IPS-18a (cell line): ENCODE results near the gene ATN1.

Experiments
- H3K27ac ChIP-seq: one replicate; pipeline ENCODE4 v1.5.1; 2013; ENCODE audit warnings: low read length
- H3K27me3 ChIP-seq: one replicate; pipeline ENCODE4 v1.6.1; 2013; ENCODE audit warnings: mild to moderate bottlenecking, low read length; ENCODE audit not compliant: control insufficient read depth, insufficient read depth
- H3K36me3 ChIP-seq: one replicate; pipeline ENCODE4 v1.6.1; 2013; ENCODE audit warnings: low read depth, low read length; ENCODE audit not compliant: control insufficient read depth
- H3K4me1 ChIP-seq: one replicate; pipeline ENCODE4 v1.6.1; 2013; ENCODE audit warnings: low read depth, low read length; ENCODE audit not compliant: control insufficient read depth
- H3K4me3 ChIP-seq: one replicate; pipeline ENCODE4 v1.5.1; 2013; ENCODE audit warnings: low read length
- H3K9ac ChIP-seq: one replicate; pipeline ENCODE4 v1.6.1; 2013; ENCODE audit warnings: mild to moderate bottlenecking, low read length, moderate library complexity
- H3K9me3 ChIP-seq: one replicate; pipeline ENCODE4 v1.6.1; 2013; ENCODE audit warnings: low read depth, low read length; ENCODE audit not compliant: control insufficient read depth

ATN1 gene

DNA sequence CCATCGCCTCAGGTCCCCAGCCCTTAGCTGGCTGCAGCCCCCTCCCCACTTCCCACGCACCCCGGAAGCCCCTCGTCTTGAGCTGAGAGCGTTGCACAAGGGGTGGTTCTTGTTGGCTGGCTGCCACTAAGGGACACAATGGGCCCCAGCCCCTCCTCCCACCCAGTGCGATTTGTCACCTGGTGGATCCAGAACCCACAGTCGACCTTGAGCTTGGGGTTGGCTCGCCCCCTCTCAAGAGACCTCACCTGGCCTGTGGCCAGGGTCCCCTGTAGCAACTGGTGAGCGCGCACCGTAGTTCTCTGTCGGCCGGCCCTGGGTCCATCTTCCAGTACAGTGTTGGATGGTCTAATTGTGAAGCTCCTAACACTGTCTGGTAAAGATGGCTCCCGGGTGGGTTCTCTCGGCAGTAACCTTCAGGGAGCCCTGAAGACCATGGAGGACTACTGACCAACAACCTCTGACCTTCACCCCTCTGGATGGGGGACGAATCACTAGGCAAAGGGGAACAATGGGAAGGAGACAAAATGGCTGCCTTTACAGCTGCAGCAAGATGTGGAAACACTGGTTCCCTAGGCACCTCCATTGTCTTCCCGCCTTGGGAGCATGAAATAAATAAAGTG, 36.1 kb downstream of the ATN1 start:
- no peak overlapping the region for H3K4me3 ChIP-seq
- no peaks in the 10 kb centered on the region for H3K27me3 ChIP-seq
- no peaks in the 10 kb centered on the region for H3K9me3 ChIP-seq
- no peak overlapping the region for H3K9ac ChIP-seq
- peaks cover 22% of the 10 kb centered on the region for H3K4me1 ChIP-seq
- peak overlapping the region; percentile 55 for H3K27ac ChIP-seq
- peaks cover 44% of the 10 kb centered on the region for H3K36me3 ChIP-seq

DNA sequence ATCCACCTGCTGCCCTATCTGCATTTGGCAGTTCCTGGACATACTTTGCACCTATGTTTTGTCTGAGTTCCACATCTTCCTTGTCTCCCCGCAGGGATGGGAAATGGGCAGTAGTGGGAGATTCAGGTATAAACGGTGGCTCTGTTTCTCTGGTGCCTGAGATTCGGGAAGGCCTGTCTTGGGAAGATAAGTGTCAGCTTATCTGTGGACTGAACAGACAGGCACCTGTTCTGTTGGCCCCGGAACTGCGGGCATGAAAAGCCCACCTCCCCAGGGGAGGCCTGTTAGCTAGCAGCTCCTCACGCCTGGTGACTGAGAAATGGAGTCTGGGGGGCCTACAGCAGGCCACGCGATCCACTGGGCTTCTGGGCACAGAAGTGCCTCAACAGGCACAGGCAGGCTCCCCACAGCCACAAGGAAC, 36.9 kb downstream of the ATN1 start:
- no peaks in the 10 kb centered on the region for H3K9me3 ChIP-seq
- H3K27me3 ChIP-seq: no peaks in the 10 kb centered on the region
- peaks cover 25% of the 10 kb centered on the region for H3K4me1 ChIP-seq
- H3K36me3 ChIP-seq: peaks cover 49% of the 10 kb centered on the region
- no peak overlapping the region for H3K4me3 ChIP-seq
- H3K9ac ChIP-seq: no peak overlapping the region
- peak overlapping the region; percentile 55 for H3K27ac ChIP-seq

DNA sequence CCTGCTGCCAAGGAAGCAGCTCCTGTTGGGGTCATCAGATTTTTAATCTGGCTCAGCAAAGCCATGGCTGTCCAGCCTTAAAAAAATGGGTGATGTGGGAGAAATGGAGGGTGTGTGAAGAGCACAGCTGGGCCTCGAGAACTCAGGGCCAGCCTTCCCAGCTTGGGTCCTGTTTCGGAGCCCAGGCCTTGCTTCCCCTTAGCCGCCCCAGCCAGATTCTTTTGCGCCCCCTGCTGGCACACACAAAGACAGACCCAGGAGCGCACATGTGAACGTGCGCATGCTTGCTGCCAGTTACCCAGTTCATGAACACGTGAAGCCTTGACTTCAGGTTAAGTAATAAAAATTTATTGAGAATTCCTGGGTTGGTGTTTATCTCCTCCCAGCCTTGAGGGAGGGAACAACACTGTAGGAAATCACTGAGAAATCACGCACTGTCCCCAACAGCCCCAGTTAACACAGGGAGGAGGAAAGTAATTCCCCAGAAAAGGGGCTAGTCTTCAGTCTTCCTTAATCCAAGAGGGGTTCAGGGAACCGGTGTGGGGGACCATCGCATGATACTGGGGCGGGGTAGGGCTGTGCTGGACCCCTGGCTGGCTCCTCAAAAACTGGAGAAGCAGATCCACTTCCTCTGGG, 37.4 kb downstream of the ATN1 start:
- H3K27me3 ChIP-seq: no peaks in the 10 kb centered on the region
- no peak overlapping the region for H3K27ac ChIP-seq
- no peak overlapping the region for H3K9ac ChIP-seq
- H3K4me1 ChIP-seq: peaks cover 25% of the 10 kb centered on the region
- no peaks in the 10 kb centered on the region for H3K9me3 ChIP-seq
- peaks cover 49% of the 10 kb centered on the region for H3K36me3 ChIP-seq
- no peak overlapping the region for H3K4me3 ChIP-seq

DNA sequence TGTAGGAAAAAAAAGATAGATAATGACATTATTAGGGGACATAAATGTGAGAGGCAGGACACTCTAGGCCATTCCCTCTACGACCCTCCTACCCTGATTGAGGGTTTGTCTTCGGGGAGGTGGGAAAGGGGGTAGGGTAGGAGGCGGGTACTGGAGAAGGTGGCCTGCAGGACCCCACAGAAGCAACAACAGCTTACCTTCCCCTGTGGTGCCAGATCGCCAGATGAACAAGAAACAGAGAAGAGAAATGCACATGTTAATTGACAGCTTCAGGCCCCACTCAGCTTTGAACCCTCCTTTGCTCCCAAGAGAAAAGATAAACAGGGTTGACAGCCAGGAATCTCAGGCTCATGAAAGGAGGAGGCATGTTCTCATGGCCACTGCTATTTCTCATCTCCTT, 38.0 kb downstream of the ATN1 start:
- Histone ChIP-seq H3K4me1 (peaks cover 25% of the 10 kb centered on the region), H3K27ac (no peak overlapping the region), H3K9me3 (no peaks in the 10 kb centered on the region), H3K36me3 (peaks cover 49% of the 10 kb centered on the region), H3K27me3 (no peaks in the 10 kb centered on the region), H3K9ac (no peak overlapping the region), H3K4me3 (no peak overlapping the region)

DNA sequence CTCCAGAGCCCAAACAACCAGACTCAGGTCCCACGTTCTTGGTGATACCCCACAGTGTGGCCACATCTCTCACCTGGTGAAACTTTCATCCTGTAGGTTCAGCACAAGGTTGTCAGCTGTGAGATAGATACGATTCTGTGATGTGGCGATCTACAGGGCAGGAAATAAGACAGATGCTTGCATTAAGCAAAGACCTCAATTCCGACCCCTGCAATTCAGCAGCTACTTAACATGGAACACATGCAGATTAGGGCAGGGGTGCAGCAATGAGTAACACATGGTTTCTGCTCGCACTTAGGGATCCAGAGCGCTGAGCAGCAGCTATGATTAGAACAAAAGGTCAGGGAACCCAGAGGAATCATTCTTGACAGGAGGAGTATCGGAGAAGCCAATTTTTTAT, 38.6 kb downstream of the ATN1 start:
- Histone ChIP-seq H3K4me1 (peaks cover 19% of the 10 kb centered on the region), H3K27ac (no peak overlapping the region), H3K36me3 (peaks cover 49% of the 10 kb centered on the region), H3K27me3 (no peaks in the 10 kb centered on the region), H3K9me3 (no peaks in the 10 kb centered on the region), H3K9ac (no peak overlapping the region), H3K4me3 (no peak overlapping the region)

DNA sequence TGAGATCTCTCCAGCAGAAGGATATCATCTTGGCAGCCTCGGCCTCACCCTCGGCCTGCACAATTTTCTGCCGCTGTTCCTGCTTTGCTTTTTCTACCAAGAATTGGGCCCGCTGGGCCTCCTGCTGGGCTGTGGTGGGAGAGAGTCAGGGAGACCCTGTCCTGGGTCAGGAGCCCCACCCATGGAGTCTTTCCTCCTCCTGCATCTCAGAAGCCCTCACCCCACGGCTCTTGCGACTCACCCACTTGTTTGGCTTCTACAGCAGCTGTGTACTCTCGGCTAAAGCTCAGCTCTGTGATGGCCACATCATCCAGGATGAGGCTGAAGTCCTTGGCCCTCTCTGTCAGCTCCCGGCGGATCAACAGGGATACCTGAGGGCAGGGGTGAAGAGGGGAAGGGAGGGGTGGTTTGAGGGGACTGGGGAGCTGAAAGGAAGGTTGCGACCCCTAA, 39.9 kb downstream of the ATN1 start:
- no peak overlapping the region for H3K4me3 ChIP-seq
- H3K4me1 ChIP-seq: peaks cover 11% of the 10 kb centered on the region
- H3K27ac ChIP-seq: no peak overlapping the region
- H3K9me3 ChIP-seq: no peaks in the 10 kb centered on the region
- H3K36me3 ChIP-seq: peaks cover 49% of the 10 kb centered on the region
- no peaks in the 10 kb centered on the region for H3K27me3 ChIP-seq
- no peak overlapping the region for H3K9ac ChIP-seq

DNA sequence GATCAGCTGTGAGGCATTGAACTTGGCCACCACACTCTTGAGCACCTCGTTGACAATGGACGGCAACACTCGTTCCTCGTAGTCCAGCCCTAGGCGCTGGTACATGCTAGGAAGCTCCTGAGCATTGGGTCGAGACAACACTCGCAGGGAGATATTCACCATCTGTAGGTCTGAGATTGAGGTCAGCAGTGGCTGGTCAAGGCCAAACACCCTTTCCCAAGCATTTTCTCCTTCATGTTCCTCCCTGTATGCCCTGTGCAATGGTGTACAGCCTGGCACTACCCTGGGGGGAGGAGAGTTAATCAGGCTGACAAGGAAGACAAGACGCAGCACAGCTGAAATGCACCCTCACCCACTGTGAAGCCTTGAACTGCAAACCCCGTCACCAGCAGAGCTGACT, 40.7 kb downstream of the ATN1 start:
- Histone ChIP-seq H3K36me3 (peaks cover 49% of the 10 kb centered on the region), H3K9ac (no peak overlapping the region), H3K4me3 (no peak overlapping the region), H3K4me1 (peaks cover 10% of the 10 kb centered on the region), H3K27me3 (no peaks in the 10 kb centered on the region), H3K9me3 (no peaks in the 10 kb centered on the region), H3K27ac (no peak overlapping the region)

DNA sequence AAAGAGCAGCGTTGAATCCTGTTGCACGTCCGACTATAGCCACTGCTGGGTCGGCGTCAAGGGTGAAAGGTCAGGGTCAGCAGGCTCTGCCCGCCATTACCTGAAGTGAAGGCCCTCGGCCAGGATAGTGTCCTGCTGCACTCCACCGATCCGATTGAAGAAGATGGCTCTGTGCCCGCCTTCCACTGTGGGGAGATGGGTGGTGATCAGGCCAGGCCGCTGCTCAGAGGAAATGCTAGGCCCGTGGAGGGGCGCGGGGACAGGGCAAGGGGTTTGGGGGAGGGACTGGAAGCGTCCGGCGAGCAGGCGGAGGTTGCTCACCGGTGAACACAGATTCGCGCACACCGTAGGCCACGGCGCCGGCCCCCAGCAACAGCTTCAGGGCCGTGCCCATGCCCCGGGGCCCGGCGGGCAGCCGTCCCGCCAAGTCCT, 42.4 kb downstream of the ATN1 start:
- Histone ChIP-seq H3K27me3 (no peaks in the 10 kb centered on the region), H3K27ac (peak overlapping the region; percentile 86), H3K9ac (peak overlapping the region; percentile 99), H3K4me3 (peak overlapping the region; percentile 99), H3K4me1 (peaks cover 8% of the 10 kb centered on the region), H3K36me3 (peaks cover 54% of the 10 kb centered on the region), H3K9me3 (no peaks in the 10 kb centered on the region)

DNA sequence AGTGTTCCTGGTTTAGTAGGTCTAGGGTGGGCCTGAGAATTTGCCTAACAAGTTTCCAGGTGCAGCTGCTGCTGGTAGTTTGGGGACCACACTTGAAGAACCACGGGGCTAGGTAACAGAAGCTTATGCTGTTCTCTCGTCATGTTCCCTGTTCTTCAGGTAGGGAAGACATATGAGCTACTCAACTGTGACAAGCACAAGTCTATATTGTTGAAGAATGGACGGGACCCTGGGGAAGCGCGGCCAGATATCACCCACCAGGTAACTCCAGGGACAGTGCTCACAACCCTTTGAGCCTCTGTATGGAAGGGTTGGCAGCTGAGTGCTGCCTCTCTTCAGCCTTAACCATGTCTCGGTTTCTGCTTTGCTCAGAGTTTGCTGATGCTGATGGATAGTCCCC, 46.4 kb downstream of the ATN1 start:
- no peak overlapping the region for H3K27ac ChIP-seq
- peaks cover 6% of the 10 kb centered on the region for H3K4me1 ChIP-seq
- peaks cover 52% of the 10 kb centered on the region for H3K36me3 ChIP-seq
- no peaks in the 10 kb centered on the region for H3K9me3 ChIP-seq
- H3K9ac ChIP-seq: no peak overlapping the region
- H3K27me3 ChIP-seq: no peaks in the 10 kb centered on the region
- no peak overlapping the region for H3K4me3 ChIP-seq

DNA sequence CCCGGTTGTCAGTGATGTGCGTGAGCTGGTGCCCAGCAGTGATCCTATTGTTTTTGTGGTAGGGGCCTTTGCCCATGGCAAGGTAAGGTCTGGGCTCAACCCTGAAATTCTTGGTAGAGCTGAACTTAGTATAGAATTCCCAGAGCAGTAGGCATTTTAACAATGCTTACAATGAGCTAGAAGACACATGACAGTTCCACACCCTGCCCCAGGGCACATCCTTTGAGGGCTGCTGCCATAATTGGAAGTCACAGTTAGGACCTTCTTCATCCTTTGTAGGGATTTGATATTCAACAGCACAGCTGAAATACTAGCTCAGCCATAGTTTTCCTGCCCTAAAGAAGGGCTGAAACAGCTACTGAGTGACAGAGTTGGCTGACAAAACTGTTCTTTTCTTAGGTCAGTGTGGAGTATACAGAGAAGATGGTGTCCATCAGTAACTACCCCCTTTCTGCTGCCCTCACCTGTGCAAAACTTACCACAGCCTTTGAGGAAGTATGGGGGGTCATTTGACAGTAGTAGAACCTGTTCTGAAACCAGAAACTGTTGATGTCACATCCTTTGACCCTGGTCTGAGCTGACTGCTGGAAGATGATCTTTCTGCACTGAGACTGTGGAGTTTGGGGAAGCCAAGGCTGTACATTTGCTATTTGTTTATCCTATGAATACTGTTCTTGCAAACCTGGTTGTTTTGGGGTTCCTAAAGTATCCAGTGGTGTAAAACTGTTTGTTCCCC, 47.7 kb downstream of the ATN1 start:
- H3K9me3 ChIP-seq: no peaks in the 10 kb centered on the region
- peaks cover 4% of the 10 kb centered on the region for H3K4me1 ChIP-seq
- no peak overlapping the region for H3K4me3 ChIP-seq
- no peak overlapping the region for H3K9ac ChIP-seq
- peaks cover 59% of the 10 kb centered on the region for H3K36me3 ChIP-seq
- no peaks in the 10 kb centered on the region for H3K27me3 ChIP-seq
- no peak overlapping the region for H3K27ac ChIP-seq

DNA sequence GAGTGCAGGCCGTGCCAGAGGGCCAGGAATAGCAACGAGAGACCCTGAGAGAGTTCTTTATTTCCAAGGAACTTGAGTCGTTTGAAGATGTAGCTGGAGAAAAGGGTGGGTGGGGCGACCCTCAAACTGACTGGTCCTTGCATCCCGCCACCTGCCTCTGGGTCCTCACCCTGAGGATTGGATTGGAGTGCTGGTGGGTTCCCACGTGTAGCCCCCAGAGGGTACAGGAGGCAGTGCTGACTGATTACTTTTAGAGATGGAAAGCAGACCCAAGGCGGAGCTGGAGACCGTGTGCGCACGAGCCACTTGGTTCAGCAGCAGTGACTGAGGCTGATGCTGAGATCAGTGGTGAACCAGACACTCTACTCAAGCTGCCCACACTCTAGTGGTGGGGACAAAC, 49.9 kb downstream of the ATN1 start:
- Histone ChIP-seq H3K4me1 (no peaks in the 10 kb centered on the region), H3K27ac (no peak overlapping the region), H3K4me3 (no peak overlapping the region), H3K9ac (no peak overlapping the region), H3K36me3 (peaks cover 77% of the 10 kb centered on the region), H3K27me3 (no peaks in the 10 kb centered on the region), H3K9me3 (no peaks in the 10 kb centered on the region)
